Fibroblast of pulmonary artery (primary cell): ENCODE results near the gene C3orf22.

Experiments
- DNase-seq: peaks from one replicate; pipeline ENCODE4 v3.0.0-alpha.2; 2010; ENCODE audit warnings: low read depth
- H3K4me3 ChIP-seq: replicated peaks from 2 replicates; pipeline ENCODE4 v1.5.1; 2011; ENCODE audit warnings: low read depth, mild to moderate bottlenecking, control low read depth, low read length, moderate library complexity
- CTCF ChIP-seq: IDR thresholded peaks from 2 replicates; pipeline ENCODE4 v1.5.1; 2011; ENCODE audit warnings: mild to moderate bottlenecking, control low read depth, low read length, inconsistent platforms; ENCODE audit errors: missing control alignments

The C3orf22 gene

GRCh38 chr3:126569390-126569975, 10.8 kb upstream of the C3orf22 start:
- no peak for DNase-seq
- H3K4me3 ChIP-seq = no peak overlapping the region
- TF ChIP-seq CTCF = no peak

GRCh38 chr3:126568776-126569342, 10.1 kb upstream of the C3orf22 start:
- no peak for DNase-seq
- no peak for TF ChIP-seq CTCF
- no peak overlapping the region for H3K4me3 ChIP-seq

- H3K4me3 ChIP-seq = no peak overlapping the region
- no peak for DNase-seq
- TF ChIP-seq CTCF = no peak
Observed at GRCh38 chr3:126567696-126568438, 9.1 kb upstream of the C3orf22 start.

GRCh38 chr3:126562737-126563276, 4.1 kb upstream of the C3orf22 start:
- H3K4me3 ChIP-seq = no peak overlapping the region
- no peak for DNase-seq
- no peak for TF ChIP-seq CTCF

GRCh38 chr3:126557761-126558160, 971 bp downstream of the C3orf22 start:
- no peak overlapping the region for H3K4me3 ChIP-seq
- TF ChIP-seq CTCF = no peak
- no peak for DNase-seq

GRCh38 chr3:126557415-126557745, 1.4 kb downstream of the C3orf22 start:
- no peak for DNase-seq
- no peak for TF ChIP-seq CTCF

More at GRCh38 chr3:126557415-126557745, 1.4 kb downstream of the C3orf22 start:
- no peak overlapping the region for H3K4me3 ChIP-seq
